Activated CD8-positive, alpha-beta T cell treated with anti-CD3 and anti-CD28 coated beads, Interleukin-2, amount 10 ng/mL, durations not matched to agents 7 days and 5 days (primary cell): ENCODE measurements around the gene RAPGEF6. TPM values are rescaled to one million over a fixed set of nuclear protein-coding genes. Genes with fewer than 3 reads are reported as not detected.

Experiments used
- total RNA-seq, 2 experiments: library from RNA; stranded (reverse); gene quantifications; one replicate each; pipeline ENCODE4 v1.2.3, GENCODE V29; 2021

Gene RAPGEF6
- total RNA-seq, 2 experiments from 2014 or later: 36.4 to 40.9 TPM

Other genes starting within 250 kb of the RAPGEF6 start
- gene FNIP1, start 161.8 kb upstream of the RAPGEF6 start, total RNA-seq: 10 to 100 TPM; 25.5 to 26.7 TPM